Fibroblast of skin of scalp (primary cell): ENCODE data around the gene HSD17B1.
"Not testable (repeated sequence)": the region's sequence is repeated elsewhere in the genome, so short reads cannot be mapped to it uniquely, and the experiment has no call there.

Source experiments
- DNase-seq: peaks from one replicate; pipeline ENCODE4 v3.0.0-alpha.2; 2013

The HSD17B1 gene

GRCh38 chr17:42548070-42548837 is 4.5 kb upstream of the HSD17B1 start:
- no peak for DNase-seq

GRCh38 chr17:42548993-42549755 is 3.5 kb upstream of the HSD17B1 start:
- no peak for DNase-seq

GRCh38 chr17:42553161-42553818 is 567 bp downstream of the HSD17B1 start:
- DNase-seq: no peak

GRCh38 chr17:42553866-42554249 is 1.1 kb downstream of the HSD17B1 start:
- DNase-seq: no peak

- DNase-seq: peak; percentile 80
Observed at GRCh38 chr17:42554250-42555121, 1.8 kb downstream of the HSD17B1 start.

GRCh38 chr17:42555122-42555622 is 2.4 kb downstream of the HSD17B1 start:
- DNase-seq: no peak

- DNase-seq: not testable (repeated sequence)
Observed at GRCh38 chr17:42555961-42556617, 3.4 kb downstream of the HSD17B1 start.

GRCh38 chr17:42559075-42559474 is 6.4 kb downstream of the HSD17B1 start:
- DNase-seq: no peak

- DNase-seq: no peak
Observed at GRCh38 chr17:42560246-42560645, 7.5 kb downstream of the HSD17B1 start.

GRCh38 chr17:42561897-42562387 is 9.2 kb downstream of the HSD17B1 start, which contains the start of gene COASY:
Gene COASY (plus strand): TSS chr17:42562148. CDS start chr17:42562623, 475 bp downstream.
- peak; percentile 99 for DNase-seq

GRCh38 chr17:42562388-42563142 is 9.8 kb downstream of the HSD17B1 start:
- DNase-seq: no peak

- no peak for DNase-seq
Observed at GRCh38 chr17:42563143-42563509, 10.4 kb downstream of the HSD17B1 start.

- no peak for DNase-seq
Observed at GRCh38 chr17:42563543-42563942, 10.8 kb downstream of the HSD17B1 start.

- no peak for DNase-seq
Observed at GRCh38 chr17:42563950-42564349, 11.2 kb downstream of the HSD17B1 start.

GRCh38 chr17:42564815-42565522 is 12.2 kb downstream of the HSD17B1 start:
- no peak for DNase-seq

- no peak for DNase-seq
Observed at GRCh38 chr17:42565523-42566214, 12.9 kb downstream of the HSD17B1 start.

GRCh38 chr17:42566215-42566882 is 13.6 kb downstream of the HSD17B1 start:
- no peak for DNase-seq

GRCh38 chr17:42566883-42567573 is 14.3 kb downstream of the HSD17B1 start, which contains the start of gene MLX:
Gene MLX (plus strand): TSS chr17:42567100. CDS start chr17:42567125, 25 bp downstream.
- peak; percentile 93 for DNase-seq
